SKM-1 (cell line): ENCODE measurements around the gene CRADD.
"Not testable (repeated sequence)": the region's sequence is repeated elsewhere in the genome, so short reads cannot be mapped to it uniquely, and the experiment has no call there.

ENCODE experiments used
- DNase-seq: peaks from one replicate; lab custom pipeline; 2025; ENCODE audit not compliant: unreplicated experiment; lab: John Stamatoyannopoulos, UW

CRADD gene

GRCh38 chr12:93862424-93862823 is 185.2 kb downstream of the CRADD start:
- DNase-seq: no peak

GRCh38 chr12:93865751-93866150 is 188.6 kb downstream of the CRADD start:
- no peak for DNase-seq

GRCh38 chr12:93868771-93869170 is 191.6 kb downstream of the CRADD start:
- no peak for DNase-seq

- DNase-seq: no peak
Observed at GRCh38 chr12:93870020-93870795, 193.0 kb downstream of the CRADD start.

GRCh38 chr12:93871566-93871965 is 194.4 kb downstream of the CRADD start:
- DNase-seq: not testable (repeated sequence)

GRCh38 chr12:93873561-93873960 is 196.4 kb downstream of the CRADD start:
- DNase-seq: no peak

GRCh38 chr12:93875157-93875556 is 198.0 kb downstream of the CRADD start:
- DNase-seq: no peak

GRCh38 chr12:93876360-93876759 is 199.2 kb downstream of the CRADD start:
- no peak for DNase-seq

GRCh38 chr12:93877446-93877845 is 200.3 kb downstream of the CRADD start:
- no peak for DNase-seq

GRCh38 chr12:93879476-93880421 is 202.6 kb downstream of the CRADD start:
- no peak for DNase-seq

- DNase-seq: no peak
Observed at GRCh38 chr12:93880853-93881522, 203.8 kb downstream of the CRADD start.

GRCh38 chr12:93882763-93883162 is 205.6 kb downstream of the CRADD start:
- no peak for DNase-seq

- no peak for DNase-seq
Observed at GRCh38 chr12:93883436-93884154, 206.4 kb downstream of the CRADD start.

- no peak for DNase-seq
Observed at GRCh38 chr12:93884794-93885460, 207.8 kb downstream of the CRADD start.

GRCh38 chr12:93885973-93886532 is 208.9 kb downstream of the CRADD start:
- DNase-seq: not testable (repeated sequence)

GRCh38 chr12:93886533-93887511 is 209.6 kb downstream of the CRADD start:
- no peak for DNase-seq

- no peak for DNase-seq
Observed at GRCh38 chr12:93888964-93889363, 211.8 kb downstream of the CRADD start.

- peak; percentile 9 for DNase-seq
Observed at GRCh38 chr12:93889516-93890212, 212.5 kb downstream of the CRADD start.
